Stimulated activated CD8-positive, alpha-beta memory T cell treated with anti-CD3 and anti-CD28 coated beads, Interleukin-12 subunit alpha, Interleukin-12 subunit beta, amount 100 ng/mL, for 24 hours (primary cell): Measurements from ENCODE around the gene HSP90B1.

Experiments
- DNase-seq: peaks from one replicate; pipeline ENCODE4 v3.0.0-alpha.2; 2020; ENCODE audit errors: extremely low read depth

Gene HSP90B1

GRCh38 chr12:103973909-103974308 lies 43.7 kb downstream of the HSP90B1 start:
- no peak for DNase-seq

GRCh38 chr12:103975368-103975767 lies 45.2 kb downstream of the HSP90B1 start:
- no peak for DNase-seq

- no peak for DNase-seq
These were observed 48.3 kb downstream of the HSP90B1 start for GRCh38 chr12:103978384-103978982.

GRCh38 chr12:103986829-103987228 lies 56.6 kb downstream of the HSP90B1 start:
- DNase-seq, result no peak

- no peak for DNase-seq
These were observed 64.0 kb downstream of the HSP90B1 start for GRCh38 chr12:103994235-103994634.

GRCh38 chr12:103996595-103996994 lies 66.4 kb downstream of the HSP90B1 start:
- DNase-seq, result no peak

GRCh38 chr12:103997286-103997900 lies 67.2 kb downstream of the HSP90B1 start:
- DNase-seq, result no peak
